ENCODE data around the gene ZNF451.
A peak's percentile ranks its signal among the peaks of the same experiment; 100 is the strongest.

ZNF451 gene

GRCh38 chr6:57173886-57174510 is 84.0 kb downstream of the ZNF451 start:
- TF ChIP-seq ZFX (IDR thresholded peaks at IDR 0.05; ENCODE audit: borderline replicate concordance), result no peak
- no peak for TF ChIP-seq CTCF (IDR thresholded peaks at IDR 0.05)
- H3K27ac ChIP-seq, result 0 out of 2 replicates have a peak overlapping the region, but pooled peaks have one; percentile 34

DNA sequence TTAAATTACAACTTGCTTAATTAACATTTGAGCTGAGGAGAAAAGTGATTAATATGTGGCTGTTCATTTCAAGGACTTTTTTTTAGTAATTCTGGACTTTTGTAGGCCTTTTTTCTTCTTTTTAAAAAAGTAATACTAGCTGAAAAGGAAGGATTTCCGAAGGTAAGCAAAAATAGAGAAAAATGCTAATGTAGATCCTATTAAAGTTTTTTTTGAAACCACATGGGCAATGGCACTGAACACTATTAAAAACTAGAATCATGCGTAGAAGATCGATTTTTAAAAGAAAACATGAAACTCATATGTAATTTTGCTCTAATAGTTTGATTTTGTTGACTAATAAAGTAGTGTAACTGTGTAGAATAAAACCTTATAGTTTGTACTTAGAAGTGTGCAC is 84.5 kb downstream of the ZNF451 start:
- H3K27ac ChIP-seq, result no peak overlapping the region
- no peak for TF ChIP-seq ZFX (IDR thresholded peaks at IDR 0.05; ENCODE audit: borderline replicate concordance)
- no peak for TF ChIP-seq CTCF (IDR thresholded peaks at IDR 0.05)

DNA sequence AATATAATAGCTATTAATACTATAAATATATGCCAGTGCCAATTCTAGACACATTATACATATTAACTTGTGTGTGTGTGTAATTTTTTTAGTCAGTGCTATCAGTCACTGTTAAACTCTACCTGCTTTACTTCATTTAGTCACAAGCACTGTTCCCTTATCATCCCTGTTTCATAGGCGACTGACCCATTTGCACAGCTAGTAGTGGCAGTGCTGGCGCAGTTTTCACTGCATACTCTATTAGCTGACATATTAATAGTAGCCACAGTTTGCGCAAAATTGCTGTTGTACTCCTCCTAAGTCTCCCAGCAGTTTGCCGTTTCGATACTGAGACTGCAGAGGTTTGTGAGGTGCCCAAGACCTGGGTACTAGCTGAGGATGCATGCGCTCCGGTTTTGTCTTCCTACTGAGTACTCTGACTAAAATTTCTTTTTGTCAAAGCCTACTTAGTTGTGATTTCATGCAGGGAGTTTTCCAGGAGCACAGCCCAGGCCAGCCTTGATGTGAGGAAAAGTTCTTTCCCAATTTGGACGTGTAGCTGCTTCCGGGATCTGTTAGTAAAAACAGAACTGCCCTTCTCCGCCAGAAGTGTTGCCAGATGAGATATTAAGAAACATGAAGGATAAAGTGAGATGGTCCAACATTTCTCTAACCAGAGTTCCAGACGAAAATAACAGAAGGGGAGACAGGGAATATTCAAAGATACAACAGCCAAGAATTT is 87.7 kb downstream of the ZNF451 start:
- H3K27ac ChIP-seq, result no peak overlapping the region
- TF ChIP-seq CTCF (IDR thresholded peaks at IDR 0.05) (no peak), ZFX (IDR thresholded peaks at IDR 0.05; ENCODE audit: borderline replicate concordance) (no peak)

DNA sequence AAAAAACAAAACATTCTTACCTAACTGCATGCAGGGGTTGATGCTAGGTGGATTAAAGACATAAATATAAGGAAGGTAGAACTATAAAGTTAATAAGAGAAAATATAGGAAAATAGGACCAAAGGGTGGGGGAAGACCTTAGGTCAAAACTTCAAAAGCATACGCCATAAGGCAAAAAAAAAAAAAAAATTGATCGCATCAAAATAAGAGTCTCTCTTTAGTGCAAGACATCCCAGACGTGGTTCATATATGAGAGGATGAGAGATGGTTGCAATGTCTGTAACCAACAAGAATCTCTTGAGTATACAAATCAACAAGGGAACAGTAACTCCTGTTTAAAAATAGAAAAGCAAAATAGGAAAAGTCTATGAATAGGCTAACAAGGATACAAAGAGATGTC is 90.6 kb downstream of the ZNF451 start:
- H3K27ac ChIP-seq, result no peak overlapping the region
- TF ChIP-seq ZFX (IDR thresholded peaks at IDR 0.05; ENCODE audit: borderline replicate concordance) (no peak), CTCF (IDR thresholded peaks at IDR 0.05) (no peak)

GRCh38 chr6:57182017-57182432 is 92.0 kb downstream of the ZNF451 start:
- TF ChIP-seq CTCF (IDR thresholded peaks at IDR 0.05) (no peak), ZFX (IDR thresholded peaks at IDR 0.05; ENCODE audit: borderline replicate concordance) (no peak)
- no peak overlapping the region for H3K27ac ChIP-seq

- no peak overlapping the region for H3K27ac ChIP-seq
- no peak for TF ChIP-seq ZFX (IDR thresholded peaks at IDR 0.05; ENCODE audit: borderline replicate concordance)
- no peak for TF ChIP-seq CTCF (IDR thresholded peaks at IDR 0.05)
Observed at GRCh38 chr6:57183336-57183735, 93.3 kb downstream of the ZNF451 start.

GRCh38 chr6:57190140-57190539 is 100.2 kb downstream of the ZNF451 start:
- TF ChIP-seq ZFX (IDR thresholded peaks at IDR 0.05; ENCODE audit: borderline replicate concordance) (no peak), CTCF (IDR thresholded peaks at IDR 0.05) (peak; percentile 33; the same call in 1 of the 2 replicates)
- H3K27ac ChIP-seq, result no peak overlapping the region

Measured in 22Rv1 (cell line).